ENCODE data around the gene POGK. TPM values are rescaled to one million over a fixed set of nuclear protein-coding genes. Genes with fewer than 3 reads are reported as not detected.

Gene POGK
- total and polyA plus RNA-seq, 10 of the 15 experiments (the other 5 are each of a cell fraction or from before 2014, with no cell fraction given): 5.3 to 34.6 (median 18.7) TPM

DNA sequence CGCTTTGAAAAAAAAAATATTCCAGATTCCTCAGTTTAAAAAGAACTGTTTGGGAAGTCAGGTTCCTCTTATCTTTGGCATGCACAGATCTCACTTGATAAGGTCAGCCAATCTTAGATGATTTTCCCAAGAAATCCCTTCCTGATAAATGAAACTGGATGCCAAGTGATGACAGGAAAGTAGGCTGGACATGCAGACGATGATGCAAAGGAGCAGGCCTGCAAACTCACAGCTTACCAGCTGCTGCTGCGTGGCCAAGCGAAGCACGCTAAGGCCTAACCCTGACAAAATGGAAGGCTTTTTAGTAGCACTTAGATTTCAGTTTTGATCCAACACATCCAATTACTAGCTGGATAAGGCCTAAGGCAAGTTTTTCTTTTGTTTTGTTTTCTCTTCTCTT is 26.7 kb downstream of the POGK start:
- no peak for DNase-seq (ENCODE audit: low read depth, low spot score)
- ATAC-seq: no peak
- no peak overlapping the region for H2AFZ ChIP-seq (ENCODE audit: control insufficient read depth, low read depth, low read length)
- H4K20me1 ChIP-seq (ENCODE audit: control insufficient read depth, insufficient read depth): no peaks in the 10 kb centered on the region
- ChIA-PET RAD21 (ENCODE audit: unreplicated experiment) (interaction anchor here (1.2 kb wide), 1 partner anchor 44 kb away, joined by 5 read pairs; no protein-coding TSS in a partner anchor), CTCF (interaction anchor here (0.5 kb wide), 1 partner anchor 692 kb away, joined by 3 read pairs; no protein-coding TSS in a partner anchor), POLR2A (no interaction called here), SMC1A (ENCODE audit: uncharacterized antibody, unreplicated experiment) (interaction anchor here (0.7 kb wide), 1 partner anchor 22 kb away, joined by 3 read pairs; no protein-coding TSS in a partner anchor)
- no peaks in the 10 kb centered on the region for H3K9me3 ChIP-seq (replicated peaks; ENCODE audit: control insufficient read depth, insufficient read depth, low read length)
- H3K27me3 ChIP-seq (replicated peaks in 1 of 2; ENCODE audit: control insufficient read depth in 2 of 2, insufficient read depth in 2 of 2, low read length in 1 of 2): no peaks in the 10 kb centered on the region
- peaks cover 17% of the 10 kb centered on the region for H3K79me2 ChIP-seq (ENCODE audit: control insufficient read depth, insufficient read depth, low read length)
- intact Hi-C loops (cut with micrococcal nuclease; ENCODE audit: unreplicated experiment) (no loop called here), in situ Hi-C loops (cut with MboI) (no loop called here)
- no TSS peak for BruUV-seq (replicated peaks)
- TF ChIP-seq, protein P1, sequence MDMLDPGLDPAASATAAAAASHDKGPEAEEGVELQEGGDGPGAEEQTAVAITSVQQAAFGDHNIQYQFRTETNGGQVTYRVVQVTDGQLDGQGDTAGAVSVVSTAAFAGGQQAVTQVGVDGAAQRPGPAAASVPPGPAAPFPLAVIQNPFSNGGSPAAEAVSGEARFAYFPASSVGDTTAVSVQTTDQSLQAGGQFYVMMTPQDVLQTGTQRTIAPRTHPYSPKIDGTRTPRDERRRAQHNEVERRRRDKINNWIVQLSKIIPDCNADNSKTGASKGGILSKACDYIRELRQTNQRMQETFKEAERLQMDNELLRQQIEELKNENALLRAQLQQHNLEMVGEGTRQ (IDR thresholded peaks at IDR 0.05; ENCODE audit: borderline replicate concordance, low read depth, low read length): no peak
- TF ChIP-seq RUNX3 (IDR thresholded peaks at IDR 0.05; ENCODE audit: low read length): no peak
- no peak for TF ChIP-seq SMARCA5 (IDR thresholded peaks at IDR 0.05)
- WGBS (ENCODE audit: insufficient coverage, insufficient replicate concordance, low lambda C conversion rate, missing lambda C conversion rate): 100% methylated on average over 5 of the region's 5 CpGs
- H3K4me1 ChIP-seq (ENCODE audit: control insufficient read depth, insufficient read depth, low read length): peaks cover 13% of the 10 kb centered on the region
- H3K9ac ChIP-seq (ENCODE audit: control insufficient read depth, insufficient read depth, low read length): no peak overlapping the region
- H3K27ac ChIP-seq (ENCODE audit: control insufficient read depth, insufficient read depth): no peak overlapping the region
- no peak overlapping the region for H3K4me2 ChIP-seq (ENCODE audit: control insufficient read depth, insufficient read depth)
- FAIRE-seq: no peak
- peaks cover 7 to 12% of the 10 kb centered on the region in 2 experiments; a peak in 3 of 4 replicates for H3K36me3 ChIP-seq (ENCODE audit: control insufficient read depth in 2 of 2, insufficient read depth in 2 of 2, low read length in 1 of 2)
- H3K4me3 ChIP-seq: no peak overlapping the region

DNA sequence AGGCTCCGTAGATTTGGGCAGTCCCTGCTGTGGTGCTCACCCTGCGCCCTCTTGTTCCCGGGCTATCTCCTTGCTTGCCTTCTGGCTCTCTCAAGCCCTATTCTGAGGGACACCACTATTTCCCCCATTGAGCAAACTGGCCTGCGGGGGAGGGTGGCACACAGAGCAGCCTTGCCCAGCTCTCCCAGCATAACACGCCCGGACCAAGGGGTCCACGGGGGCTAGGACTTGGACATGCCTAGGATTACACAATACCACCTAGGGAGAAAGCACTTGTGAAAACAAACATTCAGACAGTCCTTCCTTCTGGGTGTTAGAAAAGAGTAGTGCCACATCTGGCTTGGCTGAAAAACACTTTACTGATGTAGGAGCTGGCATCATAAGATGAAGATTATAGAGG is 29.4 kb downstream of the POGK start:
- RAD21 ChIA-PET (ENCODE audit: unreplicated experiment): interaction anchor here (1.3 to 1.8 kb wide), 3 partner anchors 23 to 191 kb away, joined by 4 to 5 read pairs (median 4); no protein-coding TSS in a partner anchor
- peak overlapping the region; percentile 24; the same call in 1 of the 2 replicates for H3K27ac ChIP-seq (ENCODE audit: control insufficient read depth, insufficient read depth)
- TF ChIP-seq, protein P2, sequence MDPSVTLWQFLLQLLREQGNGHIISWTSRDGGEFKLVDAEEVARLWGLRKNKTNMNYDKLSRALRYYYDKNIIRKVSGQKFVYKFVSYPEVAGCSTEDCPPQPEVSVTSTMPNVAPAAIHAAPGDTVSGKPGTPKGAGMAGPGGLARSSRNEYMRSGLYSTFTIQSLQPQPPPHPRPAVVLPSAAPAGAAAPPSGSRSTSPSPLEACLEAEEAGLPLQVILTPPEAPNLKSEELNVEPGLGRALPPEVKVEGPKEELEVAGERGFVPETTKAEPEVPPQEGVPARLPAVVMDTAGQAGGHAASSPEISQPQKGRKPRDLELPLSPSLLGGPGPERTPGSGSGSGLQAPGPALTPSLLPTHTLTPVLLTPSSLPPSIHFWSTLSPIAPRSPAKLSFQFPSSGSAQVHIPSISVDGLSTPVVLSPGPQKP (IDR thresholded peaks at IDR 0.05; ENCODE audit: low read depth, low read length): no peak
- TF ChIP-seq, protein P3, sequence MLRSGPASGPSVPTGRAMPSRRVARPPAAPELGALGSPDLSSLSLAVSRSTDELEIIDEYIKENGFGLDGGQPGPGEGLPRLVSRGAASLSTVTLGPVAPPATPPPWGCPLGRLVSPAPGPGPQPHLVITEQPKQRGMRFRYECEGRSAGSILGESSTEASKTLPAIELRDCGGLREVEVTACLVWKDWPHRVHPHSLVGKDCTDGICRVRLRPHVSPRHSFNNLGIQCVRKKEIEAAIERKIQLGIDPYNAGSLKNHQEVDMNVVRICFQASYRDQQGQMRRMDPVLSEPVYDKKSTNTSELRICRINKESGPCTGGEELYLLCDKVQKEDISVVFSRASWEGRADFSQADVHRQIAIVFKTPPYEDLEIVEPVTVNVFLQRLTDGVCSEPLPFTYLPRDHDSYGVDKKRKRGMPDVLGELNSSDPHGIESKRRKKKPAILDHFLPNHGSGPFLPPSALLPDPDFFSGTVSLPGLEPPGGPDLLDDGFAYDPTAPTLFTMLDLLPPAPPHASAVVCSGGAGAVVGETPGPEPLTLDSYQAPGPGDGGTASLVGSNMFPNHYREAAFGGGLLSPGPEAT (IDR thresholded peaks at IDR 0.05; ENCODE audit: low read depth): no peak
- TF ChIP-seq IKZF1 (conservative IDR thresholded peaks at IDR 0.05): no peak
- TF ChIP-seq, protein P4, sequence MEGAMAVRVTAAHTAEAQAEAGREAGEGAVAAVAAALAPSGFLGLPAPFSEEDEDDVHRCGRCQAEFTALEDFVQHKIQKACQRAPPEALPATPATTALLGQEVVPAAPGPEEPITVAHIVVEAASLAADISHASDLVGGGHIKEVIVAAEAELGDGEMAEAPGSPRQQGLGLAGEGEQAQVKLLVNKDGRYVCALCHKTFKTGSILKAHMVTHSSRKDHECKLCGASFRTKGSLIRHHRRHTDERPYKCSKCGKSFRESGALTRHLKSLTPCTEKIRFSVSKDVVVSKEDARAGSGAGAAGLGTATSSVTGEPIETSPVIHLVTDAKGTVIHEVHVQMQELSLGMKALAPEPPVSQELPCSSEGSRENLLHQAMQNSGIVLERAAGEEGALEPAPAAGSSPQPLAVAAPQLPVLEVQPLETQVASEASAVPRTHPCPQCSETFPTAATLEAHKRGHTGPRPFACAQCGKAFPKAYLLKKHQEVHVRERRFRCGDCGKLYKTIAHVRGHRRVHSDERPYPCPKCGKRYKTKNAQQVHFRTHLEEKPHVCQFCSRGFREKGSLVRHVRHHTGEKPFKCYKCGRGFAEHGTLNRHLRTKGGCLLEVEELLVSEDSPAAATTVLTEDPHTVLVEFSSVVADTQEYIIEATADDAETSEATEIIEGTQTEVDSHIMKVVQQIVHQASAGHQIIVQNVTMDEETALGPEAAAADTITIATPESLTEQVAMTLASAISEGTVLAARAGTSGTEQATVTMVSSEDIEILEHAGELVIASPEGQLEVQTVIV (IDR thresholded peaks at IDR 0.05; ENCODE audit: borderline replicate concordance, partially characterized antibody): no peak
- TF ChIP-seq SMAD1 (IDR thresholded peaks at IDR 0.05; ENCODE audit: low read depth, partially characterized antibody): no peak

More for the DNA sequence above, 29.4 kb downstream of the POGK start:
- H4K20me1 ChIP-seq (ENCODE audit: control insufficient read depth, insufficient read depth): no peaks in the 10 kb centered on the region
- BruUV-seq (replicated peaks): no TSS peak
- no peak overlapping the region for H3K4me2 ChIP-seq (ENCODE audit: control insufficient read depth, insufficient read depth)
- H2AFZ ChIP-seq (ENCODE audit: control insufficient read depth, low read depth, low read length): no peak overlapping the region
- H3K9ac ChIP-seq (ENCODE audit: control insufficient read depth, insufficient read depth, low read length): no peak overlapping the region
- no peak for ATAC-seq
- DNase-seq (ENCODE audit: low read depth, low spot score): no peak
- peaks cover 4 to 5% of the 10 kb centered on the region in 2 experiments; a peak in 3 of 4 replicates for H3K36me3 ChIP-seq (ENCODE audit: control insufficient read depth in 2 of 2, insufficient read depth in 2 of 2, low read length in 1 of 2)
- in situ Hi-C loops (cut with MboI): no loop called here
- ChIA-PET SMC1A (ENCODE audit: uncharacterized antibody, unreplicated experiment) (interaction anchor here (1.0 to 1.2 kb wide), 3 partner anchors 13 to 191 kb away, joined by 3 to 4 read pairs (median 3); no protein-coding TSS in a partner anchor), POLR2A (interaction anchor here (0.7 to 1.2 kb wide), 3 partner anchors 14 to 335 kb away, joined by 3 to 4 read pairs (median 3); no protein-coding TSS in a partner anchor), CTCF (interaction anchor here (0.8 to 1.8 kb wide), 4 partner anchors 9 to 379 kb away, joined by 3 to 6 read pairs (median 4); no protein-coding TSS in a partner anchor)
- intact Hi-C loops (cut with micrococcal nuclease; ENCODE audit: unreplicated experiment): no loop called here
- no peak overlapping the region for H3K4me3 ChIP-seq
- H3K79me2 ChIP-seq (ENCODE audit: control insufficient read depth, insufficient read depth, low read length): peaks cover 35% of the 10 kb centered on the region
- 99% methylated on average over 6 of the region's 7 CpGs for WGBS (ENCODE audit: insufficient coverage, insufficient replicate concordance, low lambda C conversion rate, missing lambda C conversion rate)
- no peak for FAIRE-seq
- peaks cover 13% of the 10 kb centered on the region for H3K4me1 ChIP-seq (ENCODE audit: control insufficient read depth, insufficient read depth, low read length)
- no peaks in the 10 kb centered on the region for H3K9me3 ChIP-seq (replicated peaks; ENCODE audit: control insufficient read depth, insufficient read depth, low read length)
- H3K27me3 ChIP-seq (replicated peaks in 1 of 2; ENCODE audit: control insufficient read depth in 2 of 2, insufficient read depth in 2 of 2, low read length in 1 of 2): no peaks in the 10 kb centered on the region
